H1 (cell line): ENCODE results near the gene PPP2R3A. TPM values are rescaled to one million over a fixed set of nuclear protein-coding genes. Genes with fewer than 3 reads are reported as not detected.
"Not testable (repeated sequence)": the region's sequence is repeated elsewhere in the genome, so short reads cannot be mapped to it uniquely, and the experiment has no call there.

Experiments used
- CTCF ChIA-PET: fragments of 300-600 bp; sonication (Branson Sonifier 250); formaldehyde crosslinking; loops from one replicate; lab custom pipeline; 2021; ENCODE audit not compliant: partially characterized antibody; lab: Charles Lee
- POLR2A ChIA-PET: fragments of 300-600 bp; sonication (Branson Sonifier 250); formaldehyde crosslinking; loops from one replicate; lab custom pipeline; 2021; ENCODE audit warnings: inconsistent platforms; ENCODE audit not compliant: partially characterized antibody; lab: Charles Lee
- DNase-seq, 2 experiments: peaks; one replicate each; pipeline versions ENCODE4 v3.0.0 to v3.0.0-alpha.2; 2010 to 2022; ENCODE audit warnings: low spot score in 2 of 2, low read depth in 1 of 2, mixed read lengths in 1 of 2
- FAIRE-seq: peaks from 2 replicates; lab custom pipeline; 2011; peaks lifted over from hg19 to GRCh38; lab: Jason Lieb, UNC
- H2AFZ ChIP-seq: 2 replicates; pipeline ENCODE4 v1.8.1; 2012; ENCODE audit warnings: low read length, inconsistent platforms
- H2AK5ac ChIP-seq: 2 replicates; pipeline ENCODE4 v1.6.1; 2013; ENCODE audit warnings: low read depth, low read length
- H2BK120ac ChIP-seq: replicated peaks from 2 replicates; pipeline ENCODE3; 2013; ENCODE audit warnings: low read depth, low read length, inconsistent platforms
- H2BK12ac ChIP-seq: 2 replicates; pipeline ENCODE4 v1.6.1; 2013; ENCODE audit warnings: low read depth, low read length
- H2BK15ac ChIP-seq: 2 replicates; pipeline ENCODE4 v1.6.1; 2013; ENCODE audit warnings: low read length
- H2BK20ac ChIP-seq: 2 replicates; pipeline ENCODE4 v1.6.1; 2013; ENCODE audit warnings: low read length
- H2BK5ac ChIP-seq: 2 replicates; pipeline ENCODE4 v1.6.1; 2013; ENCODE audit warnings: low read depth, low read length
- H3K14ac ChIP-seq: 2 replicates; pipeline ENCODE4 v1.6.1; 2013; ENCODE audit warnings: inconsistent platforms; ENCODE audit not compliant: insufficient read length
- H3K18ac ChIP-seq: 2 replicates; pipeline ENCODE4 v1.6.1; 2013; ENCODE audit warnings: low read length; ENCODE audit errors: extremely low read depth
- H3K23ac ChIP-seq: 2 replicates; pipeline ENCODE4 v1.6.1; 2013; ENCODE audit warnings: inconsistent platforms; ENCODE audit not compliant: insufficient read length
- H3K23me2 ChIP-seq: 2 replicates; pipeline ENCODE4 v1.6.1; 2013; ENCODE audit warnings: low read depth, low read length
- H3K27ac ChIP-seq: 2 replicates; pipeline ENCODE4 v1.6.1; 2011; ENCODE audit warnings: low read depth, low read length, inconsistent platforms
- H3K27me3 ChIP-seq, 4 experiments: replicated peaks in 1 of 4; 1 replicate in 1 of 4; 2 replicates in 3 of 4; pipeline versions ENCODE4 v1.6.1 to v1.8.1; 2011 to 2013; ENCODE audit warnings: low read length in 3 of 4, mild to moderate bottlenecking in 3 of 4, inconsistent platforms in 2 of 4, mixed read lengths in 2 of 4, moderate library complexity in 1 of 4; ENCODE audit not compliant: control insufficient read depth in 3 of 4, insufficient read depth in 3 of 4; ENCODE audit errors: extremely low read depth in 1 of 4
- H3K36me3 ChIP-seq, 4 experiments: 2 replicates each; pipeline versions ENCODE4 v1.6.1 to v1.8.1; 2011 to 2013; ENCODE audit warnings: mild to moderate bottlenecking in 4 of 4, low read length in 3 of 4, moderate library complexity in 2 of 4, control low read depth in 1 of 4, inconsistent platforms in 1 of 4; ENCODE audit not compliant: insufficient read depth in 4 of 4, control insufficient read depth in 2 of 4
- H3K4ac ChIP-seq: replicated peaks from 2 replicates; pipeline ENCODE3; 2013; ENCODE audit warnings: low read length, low read depth, mixed read lengths, inconsistent platforms; ENCODE audit not compliant: insufficient read length
- H3K4me1 ChIP-seq, 4 experiments: replicated peaks in 1 of 4; 1 replicate in 1 of 4; 2 replicates in 3 of 4; pipeline versions ENCODE4 v1.6.1 to v1.8.1; 2011 to 2013; ENCODE audit warnings: low read length in 3 of 4, inconsistent platforms in 2 of 4, mixed read lengths in 1 of 4; ENCODE audit not compliant: insufficient read depth in 4 of 4, control insufficient read depth in 3 of 4
- H3K4me2 ChIP-seq, 2 experiments: 2 replicates each; pipeline versions ENCODE4 v1.6.1 to v1.8.1; 2011 to 2013; ENCODE audit warnings: low read depth in 2 of 2, low read length in 2 of 2, control low read depth in 1 of 2, inconsistent platforms in 1 of 2, mild to moderate bottlenecking in 1 of 2; ENCODE audit not compliant: insufficient read depth in 1 of 2
- H3K4me3 ChIP-seq, 4 experiments: fragments of 200-600, 300-600 bp in 1 of 4; sonication (generic), shearing (Covaris generic), sonication (Bioruptor Twin) in 1 of 4; 2 replicates each; pipeline versions ENCODE4 v1.5.1 to v1.8.1; 2011 to 2016; ENCODE audit warnings: low read length in 4 of 4, low read depth in 3 of 4, control low read depth in 2 of 4, inconsistent platforms in 2 of 4, mild to moderate bottlenecking in 2 of 4, mixed read lengths in 1 of 4, moderate library complexity in 1 of 4; ENCODE audit not compliant: insufficient read depth in 2 of 4; ENCODE audit errors: extremely low read depth in 1 of 4
- H3K56ac ChIP-seq: replicated peaks from 2 replicates; pipeline ENCODE3; 2013; ENCODE audit warnings: low read depth, mild to moderate bottlenecking, mixed read lengths, low read length, inconsistent platforms; ENCODE audit not compliant: insufficient read length
- H3K79me1 ChIP-seq: 2 replicates; pipeline ENCODE4 v1.6.1; 2013; ENCODE audit warnings: low read depth, low read length, control low read depth
- H3K79me2 ChIP-seq, 2 experiments: 2 replicates each; pipeline versions ENCODE4 v1.6.1 to v1.8.1; 2012 to 2013; ENCODE audit warnings: low read length in 2 of 2, mild to moderate bottlenecking in 2 of 2, inconsistent platforms in 1 of 2; ENCODE audit not compliant: insufficient read depth in 2 of 2, control insufficient read depth in 1 of 2
- H3K9ac ChIP-seq, 4 experiments: replicated peaks in 1 of 4; 1 replicate in 1 of 4; 2 replicates in 3 of 4; pipeline versions ENCODE4 v1.6.1 to v1.8.1; 2011 to 2013; ENCODE audit warnings: low read depth in 3 of 4, low read length in 3 of 4, control low read depth in 2 of 4, mild to moderate bottlenecking in 2 of 4, moderate library complexity in 2 of 4, inconsistent platforms in 1 of 4; ENCODE audit errors: extremely low read depth in 1 of 4
- H3K9me3 ChIP-seq, 2 experiments: 2 replicates each; pipeline versions ENCODE4 v1.6.1 to v1.8.1; 2012 to 2013; ENCODE audit warnings: mild to moderate bottlenecking in 2 of 2, moderate library complexity in 2 of 2, control low read depth in 1 of 2, inconsistent platforms in 1 of 2, low read depth in 1 of 2, low read length in 1 of 2, mixed read lengths in 1 of 2; ENCODE audit not compliant: insufficient read depth in 2 of 2
- H4K20me1 ChIP-seq, 2 experiments: replicated peaks in 1 of 2; 2 replicates each; pipeline versions ENCODE3 to v1.8.1; 2011 to 2013; ENCODE audit warnings: inconsistent platforms in 2 of 2, low read length in 2 of 2, mild to moderate bottlenecking in 1 of 2; ENCODE audit not compliant: insufficient read depth in 2 of 2, control insufficient read depth in 1 of 2
- H4K5ac ChIP-seq: 2 replicates; pipeline ENCODE4 v1.6.1; 2013; ENCODE audit warnings: low read length, low read depth, mixed read lengths, inconsistent platforms; ENCODE audit not compliant: insufficient read length
- H4K8ac ChIP-seq: 2 replicates; pipeline ENCODE4 v1.8.0; 2013; ENCODE audit warnings: mild to moderate bottlenecking, moderate library complexity, low read length, inconsistent platforms; ENCODE audit not compliant: insufficient read depth; ENCODE audit errors: extremely low read depth
- H4K91ac ChIP-seq: replicated peaks from 2 replicates; pipeline ENCODE3; 2013; ENCODE audit warnings: low read length, mixed read lengths, inconsistent platforms; ENCODE audit not compliant: insufficient read length
- EP300 ChIP-seq, 2 experiments: IDR thresholded peaks; 1 replicate in 1 of 2; 2 replicates in 1 of 2; pipeline ENCODE4 v1.6.1; 2011 to 2012; ENCODE audit warnings: low read depth in 2 of 2, low read length in 2 of 2, mild to moderate bottlenecking in 2 of 2, borderline replicate concordance in 1 of 2, inconsistent platforms in 1 of 2, moderate library complexity in 1 of 2
- POU5F1 ChIP-seq: IDR thresholded peaks from 2 replicates; pipeline ENCODE4 v1.6.1; 2011; ENCODE audit warnings: low read depth, mild to moderate bottlenecking, low read length, moderate library complexity
- polyA plus RNA-seq, 7 experiments: library from polyadenylated mRNA; depleted of rRNA in 3 of 7; stranded (reverse) in 5 of 7; unstranded in 2 of 7; fragments of >200 nt in 5 of 7; fragments of 200-250 nt in 2 of 7; gene quantifications; 1 replicate in 5 of 7; 2 replicates in 1 of 7; 4 replicates in 1 of 7; pipeline versions ENCODE4 v1.2.1 to v1.2.3, GENCODE V29; 2011 to 2013; ENCODE audit warnings: missing spikeins in 2 of 7, mixed read lengths in 2 of 7
- total RNA-seq: library from RNA; stranded (reverse); fragmentation: NEBNext Ultra II Directional; extraction: Animal tissue kit (Norgen Biotek cat#: 25700); gene quantifications from 2 replicates; pipeline ENCODE4 v1.2.1, GENCODE V29; 2021

The PPP2R3A gene
- total and polyA plus RNA-seq, 2 of the 8 experiments (the other 6 are each of a cell fraction or from before 2014, with no cell fraction given) = 4.1 to 15.2 TPM

DNA sequence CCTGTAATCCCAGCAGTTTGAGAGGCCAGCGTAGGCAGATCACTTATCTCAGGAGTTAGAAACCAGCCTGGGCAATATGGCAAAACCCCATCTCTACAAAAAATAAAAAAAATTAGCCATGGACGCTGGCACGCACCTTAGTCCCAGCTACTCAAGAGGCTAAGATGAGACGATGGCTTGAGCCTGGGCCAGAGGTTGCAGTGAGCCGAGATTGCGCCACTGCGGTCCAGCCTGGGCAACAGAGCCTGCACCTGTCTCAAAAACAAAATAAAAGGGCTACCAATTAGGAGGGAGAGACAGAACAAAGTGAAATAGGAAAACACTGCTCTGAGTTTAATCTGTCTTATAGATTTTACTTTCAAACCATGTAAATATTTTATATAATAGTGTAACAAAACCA, 196.8 kb downstream of the PPP2R3A start (continued):
- no peak for TF ChIP-seq EP300 (IDR thresholded peaks at IDR 0.05; ENCODE audit: borderline replicate concordance in 1 of 2, low read depth in 2 of 2, low read length in 2 of 2)
- TF ChIP-seq POU5F1 = no peak

DNA sequence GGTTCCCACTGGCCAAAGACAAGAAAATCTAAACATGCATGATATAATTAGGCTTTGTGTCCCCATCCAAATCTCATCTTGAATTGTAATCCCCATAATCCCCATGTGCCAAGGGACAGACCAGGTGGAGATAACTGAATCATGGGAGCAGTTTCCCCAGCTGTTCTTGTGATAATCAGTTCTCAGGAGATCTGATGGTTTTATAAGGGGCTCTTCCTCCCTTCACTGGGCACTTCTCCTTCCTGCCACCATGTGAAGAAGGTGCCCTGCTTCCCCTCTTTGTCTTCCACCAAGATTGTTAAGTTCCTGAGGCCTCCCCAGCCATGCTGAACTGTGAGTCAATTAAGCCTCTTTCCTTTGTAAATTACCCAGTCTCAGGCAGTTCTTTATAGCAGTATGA, 198.1 kb downstream of the PPP2R3A start:
- H3K18ac ChIP-seq, DNase-seq: not testable (repeated sequence)
- POLR2A ChIA-PET = interaction anchor here (1.2 to 1.8 kb wide), 2 partner anchors 30 to 32 kb away, joined by 3 to 6 read pairs; no protein-coding TSS in a partner anchor

More for the DNA sequence above, 198.1 kb downstream of the PPP2R3A start:
- H4K91ac ChIP-seq, H2AFZ ChIP-seq, H3K4ac ChIP-seq, H2BK12ac ChIP-seq, H3K4me3 ChIP-seq, H3K4me2 ChIP-seq, H4K8ac ChIP-seq, H4K5ac ChIP-seq, H2BK20ac ChIP-seq, H2BK120ac ChIP-seq, H2AK5ac ChIP-seq, H3K14ac ChIP-seq, H3K56ac ChIP-seq, H3K27ac ChIP-seq, H2BK15ac ChIP-seq, FAIRE-seq, H3K9me3 ChIP-seq, H3K4me1 ChIP-seq, H3K23ac ChIP-seq, H3K79me1 ChIP-seq, H3K27me3 ChIP-seq, H3K9ac ChIP-seq, H4K20me1 ChIP-seq, H3K23me2 ChIP-seq, H2BK5ac ChIP-seq, H3K36me3 ChIP-seq, CTCF ChIA-PET: not testable (repeated sequence)
- H3K79me2 ChIP-seq = peaks cover 17 to 97% of the 10 kb centered on the region in 2 experiments
